Kidney (tissue), 14 donors: ENCODE results near the gene FAM24B. TPM values are rescaled to one million over a fixed set of nuclear protein-coding genes. Genes with fewer than 3 reads are reported as not detected.

ENCODE experiments used
- DNase-seq, 5 donors: peaks; one replicate each; pipeline ENCODE4 v3.0.0-alpha.2; 2013 to 2020
- FAIRE-seq: peaks from 2 replicates; lab custom pipeline; 2012; peaks lifted over from hg19 to GRCh38; lab: Jason Lieb, UNC
- H3K27ac ChIP-seq, 2 donors: one replicate each; pipeline ENCODE4 v1.7.0; 2013; ENCODE audit warnings: low read depth in 2 of 2, low read length in 2 of 2, inconsistent platforms in 1 of 2
- H3K27me3 ChIP-seq: one replicate; pipeline ENCODE4 v1.7.1; 2013; ENCODE audit warnings: low read length, inconsistent platforms; ENCODE audit not compliant: control insufficient read depth, insufficient read depth
- H3K36me3 ChIP-seq, 3 donors: one replicate each; pipeline versions ENCODE4 v1.7.0 to v1.7.1; 2013; ENCODE audit warnings: low read length in 3 of 3, control low read depth in 1 of 3, inconsistent platforms in 1 of 3; ENCODE audit not compliant: insufficient read depth in 3 of 3, control insufficient read depth in 2 of 3
- H3K4me1 ChIP-seq, 3 donors: one replicate each; pipeline versions ENCODE4 v1.7.0 to v1.7.1; 2013; ENCODE audit warnings: low read length in 3 of 3, inconsistent platforms in 1 of 3, low read depth in 1 of 3; ENCODE audit not compliant: control insufficient read depth in 2 of 3, insufficient read depth in 2 of 3
- H3K4me3 ChIP-seq, 3 donors: one replicate each; pipeline versions ENCODE4 v1.7.0 to v1.8.1; 2013; ENCODE audit warnings: low read length in 3 of 3, control low read depth in 1 of 3, inconsistent platforms in 1 of 3
- H3K9ac ChIP-seq, 3 donors: one replicate each; pipeline versions ENCODE4 v1.7.0 to v1.7.1; 2013; ENCODE audit warnings: low read length in 3 of 3, control low read depth in 1 of 3, inconsistent platforms in 1 of 3
- H3K9me3 ChIP-seq, 3 donors: one replicate each; pipeline versions ENCODE4 v1.7.0 to v1.7.1; 2013; ENCODE audit warnings: low read length in 3 of 3, control low read depth in 1 of 3, inconsistent platforms in 1 of 3; ENCODE audit not compliant: control insufficient read depth in 2 of 3, insufficient read depth in 1 of 3
- intact Hi-C: fragments of 100-400 bp; cut with DNase I; formaldehyde crosslinking; loops from one replicate; pipeline ENCODE4 v1.11.1; 2022
- polyA plus RNA-seq: library from polyadenylated mRNA; stranded (reverse); fragments of 350-450 nt; fragmentation: Illumina TruSeq; extraction: RNeasy Lipid Tissue Mini Kit (QIAGEN cat#74804); gene quantifications from one replicate; pipeline ENCODE4 v1.2.3, GENCODE V29; 2014; ENCODE audit warnings: low read depth, low replicate concordance; ENCODE audit not compliant: insufficient read depth
- total RNA-seq: library from RNA; stranded (reverse); fragmentation: NEBNext Ultra II Directional; extraction: Animal tissue kit (Norgen Biotek cat#: 25700); gene quantifications from one replicate; pipeline ENCODE4 v1.2.1, GENCODE V29; 2021
- TF ChIP-seq, protein P1 (sequence below): IDR thresholded peaks from 3 replicates; pipeline ENCODE4 v1.5.1; 2012; ENCODE audit warnings: mild to moderate bottlenecking, moderate library complexity, borderline replicate concordance; ENCODE audit not compliant: insufficient read depth; ENCODE audit errors: extremely low read depth
- donor health status: control.
- donor health status: control.
- donor health status: control.
- donor health status: control.
- donor health status: control.
- donor health status: DM: yes; HTN: yes; CAD: no.
- donor health status: Normal renal cell carcinoma (clear cell type).

Gene FAM24B
- total and polyA plus RNA-seq, 2 donors from 2014 or later: 3.8 to 26.7 TPM

- Histone ChIP-seq H3K4me1 (no peaks in the 10 kb centered on the region), H3K27ac (no peak overlapping the region), H3K36me3 (no peaks in the 10 kb centered on the region), H3K27me3 (no peaks in the 10 kb centered on the region), H3K4me3 (no peak overlapping the region), H3K9ac (no peak overlapping the region), H3K9me3 (peaks cover 0 to under 1% (median 0%) of the 10 kb centered on the region in 3 donors)
- TF ChIP-seq, protein P1, sequence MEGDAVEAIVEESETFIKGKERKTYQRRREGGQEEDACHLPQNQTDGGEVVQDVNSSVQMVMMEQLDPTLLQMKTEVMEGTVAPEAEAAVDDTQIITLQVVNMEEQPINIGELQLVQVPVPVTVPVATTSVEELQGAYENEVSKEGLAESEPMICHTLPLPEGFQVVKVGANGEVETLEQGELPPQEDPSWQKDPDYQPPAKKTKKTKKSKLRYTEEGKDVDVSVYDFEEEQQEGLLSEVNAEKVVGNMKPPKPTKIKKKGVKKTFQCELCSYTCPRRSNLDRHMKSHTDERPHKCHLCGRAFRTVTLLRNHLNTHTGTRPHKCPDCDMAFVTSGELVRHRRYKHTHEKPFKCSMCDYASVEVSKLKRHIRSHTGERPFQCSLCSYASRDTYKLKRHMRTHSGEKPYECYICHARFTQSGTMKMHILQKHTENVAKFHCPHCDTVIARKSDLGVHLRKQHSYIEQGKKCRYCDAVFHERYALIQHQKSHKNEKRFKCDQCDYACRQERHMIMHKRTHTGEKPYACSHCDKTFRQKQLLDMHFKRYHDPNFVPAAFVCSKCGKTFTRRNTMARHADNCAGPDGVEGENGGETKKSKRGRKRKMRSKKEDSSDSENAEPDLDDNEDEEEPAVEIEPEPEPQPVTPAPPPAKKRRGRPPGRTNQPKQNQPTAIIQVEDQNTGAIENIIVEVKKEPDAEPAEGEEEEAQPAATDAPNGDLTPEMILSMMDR: no peak
- intact Hi-C loops: no loop called here
- DNase-seq (no peak), FAIRE-seq (no peak)
These were observed 31.4 kb downstream of the FAM24B start for GRCh38 chr10:122847782-122848604.

- Histone ChIP-seq H3K9me3 (peaks cover 0 to 8% (median 0%) of the 10 kb centered on the region in 3 donors), H3K36me3 (no peaks in the 10 kb centered on the region), H3K27me3 (no peaks in the 10 kb centered on the region), H3K9ac (no peak within 1 kb of the TSS), H3K27ac (no peak within 1 kb of the TSS), H3K4me1 (no peaks in the 10 kb centered on the region), H3K4me3 (no peak within 1 kb of the TSS)
- intact Hi-C loops: no loop called here
- DNase-seq (no peak), FAIRE-seq (no peak)
- TF ChIP-seq, protein P1: no peak
These were observed 33.5 kb downstream of the FAM24B start, which contains the start of gene CUZD1 for GRCh38 chr10:122845783-122846332. CUZD1 (minus strand) TSS chr10:122845857; CDS start chr10:122845843, 14 bp downstream.

DNA sequence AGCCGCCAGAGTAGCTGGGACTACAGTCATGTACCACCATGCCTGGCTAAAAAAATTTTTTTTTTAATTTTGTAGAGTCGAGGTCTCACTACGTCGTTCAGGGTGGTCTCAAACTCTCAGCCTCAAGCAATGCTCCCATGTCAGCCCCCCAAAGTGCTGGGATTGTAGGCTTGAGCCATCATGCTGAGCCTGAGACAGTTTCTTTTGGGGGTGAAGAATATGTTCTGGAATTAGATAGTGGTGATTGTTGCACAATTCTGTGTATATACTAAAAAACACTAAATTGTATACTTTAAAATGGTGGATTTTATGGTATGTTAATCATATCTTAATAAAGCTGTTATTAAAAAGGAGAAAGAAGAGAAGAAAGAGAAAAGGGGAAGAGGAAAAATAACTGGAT lies 35.2 kb downstream of the FAM24B start:
- TF ChIP-seq, protein P1: no peak
- no peak overlapping the region for H3K9ac ChIP-seq
- H3K4me3 ChIP-seq: no peak overlapping the region
- H3K4me1 ChIP-seq: no peaks in the 10 kb centered on the region
- H3K27ac ChIP-seq: no peak overlapping the region
- DNase-seq: no peak
- no peak for FAIRE-seq
- no peaks in the 10 kb centered on the region for H3K27me3 ChIP-seq
- peaks cover 0 to 8% (median 0%) of the 10 kb centered on the region in 3 donors for H3K9me3 ChIP-seq
- intact Hi-C loops: no loop called here
- no peaks in the 10 kb centered on the region for H3K36me3 ChIP-seq
